ENCODE measurements around the gene UBR2.

GRCh38 chr6:42644211-42644610 is 80.4 kb downstream of the UBR2 start:
- TF ChIP-seq BHLHE40 (IDR thresholded peaks at IDR 0.05; ENCODE audit: low read depth, low read length) (no peak), NFE2L2 (IDR thresholded peaks at IDR 0.05; ENCODE audit: low read depth, low read length) (no peak), MXI1 (IDR thresholded peaks at IDR 0.05; ENCODE audit: borderline replicate concordance, low read depth, low read length) (no peak), RAD21 (IDR thresholded peaks at IDR 0.05; ENCODE audit: low read length) (no peak), CEBPB (IDR thresholded peaks at IDR 0.05; ENCODE audit: low read depth, low read length) (no peak), RCOR1 (IDR thresholded peaks at IDR 0.05; ENCODE audit: insufficient replicate concordance, low read length) (no peak)
- TF ChIP-seq, protein P1, sequence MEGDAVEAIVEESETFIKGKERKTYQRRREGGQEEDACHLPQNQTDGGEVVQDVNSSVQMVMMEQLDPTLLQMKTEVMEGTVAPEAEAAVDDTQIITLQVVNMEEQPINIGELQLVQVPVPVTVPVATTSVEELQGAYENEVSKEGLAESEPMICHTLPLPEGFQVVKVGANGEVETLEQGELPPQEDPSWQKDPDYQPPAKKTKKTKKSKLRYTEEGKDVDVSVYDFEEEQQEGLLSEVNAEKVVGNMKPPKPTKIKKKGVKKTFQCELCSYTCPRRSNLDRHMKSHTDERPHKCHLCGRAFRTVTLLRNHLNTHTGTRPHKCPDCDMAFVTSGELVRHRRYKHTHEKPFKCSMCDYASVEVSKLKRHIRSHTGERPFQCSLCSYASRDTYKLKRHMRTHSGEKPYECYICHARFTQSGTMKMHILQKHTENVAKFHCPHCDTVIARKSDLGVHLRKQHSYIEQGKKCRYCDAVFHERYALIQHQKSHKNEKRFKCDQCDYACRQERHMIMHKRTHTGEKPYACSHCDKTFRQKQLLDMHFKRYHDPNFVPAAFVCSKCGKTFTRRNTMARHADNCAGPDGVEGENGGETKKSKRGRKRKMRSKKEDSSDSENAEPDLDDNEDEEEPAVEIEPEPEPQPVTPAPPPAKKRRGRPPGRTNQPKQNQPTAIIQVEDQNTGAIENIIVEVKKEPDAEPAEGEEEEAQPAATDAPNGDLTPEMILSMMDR (conservative IDR thresholded peaks at IDR 0.05; ENCODE audit: low read depth, low read length): no peak
